H9 (cell line): ENCODE results near the gene PLEKHM1. TPM values are rescaled to one million over a fixed set of nuclear protein-coding genes. Genes with fewer than 3 reads are reported as not detected.
A peak's percentile ranks its signal among the peaks of the same experiment; 100 is the strongest.

Experiments used
- DNase-seq: peaks from one replicate; pipeline ENCODE4 v3.0.0-alpha.2; 2017
- H2AFZ ChIP-seq: one replicate; pipeline ENCODE4 v1.6.1; 2013; ENCODE audit warnings: mild to moderate bottlenecking, low read length, control low read depth, moderate library complexity
- H2AK5ac ChIP-seq: 2 replicates; pipeline ENCODE4 v1.6.1; 2013; ENCODE audit warnings: low read length, control low read depth, mixed read lengths; ENCODE audit not compliant: insufficient read length
- H2BK120ac ChIP-seq: one replicate; pipeline ENCODE4 v1.6.1; 2013; ENCODE audit warnings: low read depth, mild to moderate bottlenecking, low read length, control low read depth, inconsistent platforms; ENCODE audit not compliant: poor library complexity, severe bottlenecking
- H2BK12ac ChIP-seq: 2 replicates; pipeline ENCODE4 v1.6.1; 2013; ENCODE audit warnings: low read length, control low read depth, mixed read lengths, low read depth; ENCODE audit not compliant: insufficient read length
- H2BK15ac ChIP-seq: 2 replicates; pipeline ENCODE4 v1.6.1; 2013; ENCODE audit warnings: low read depth, low read length, control low read depth
- H2BK20ac ChIP-seq: one replicate; pipeline ENCODE4 v1.6.1; 2013; ENCODE audit warnings: low read depth, mild to moderate bottlenecking, low read length, control low read depth, inconsistent platforms; ENCODE audit not compliant: poor library complexity, severe bottlenecking
- H2BK5ac ChIP-seq: 2 replicates; pipeline ENCODE4 v1.6.1; 2013; ENCODE audit warnings: low read length, control low read depth, mixed read lengths; ENCODE audit not compliant: insufficient read length
- H3K14ac ChIP-seq: 2 replicates; pipeline ENCODE4 v1.6.1; 2013; ENCODE audit warnings: low read length, control low read depth; ENCODE audit not compliant: insufficient read depth
- H3K18ac ChIP-seq: 2 replicates; pipeline ENCODE4 v1.6.1; 2013; ENCODE audit warnings: low read depth, mild to moderate bottlenecking, mixed read lengths, low read length, control low read depth; ENCODE audit not compliant: insufficient read length
- H3K23ac ChIP-seq: 2 replicates; pipeline ENCODE4 v1.6.1; 2013; ENCODE audit warnings: low read length, control low read depth, mixed read lengths, low read depth; ENCODE audit not compliant: insufficient read length
- H3K23me2 ChIP-seq: 2 replicates; pipeline ENCODE4 v1.6.1; 2013; ENCODE audit warnings: low read depth, mild to moderate bottlenecking, mixed read lengths, low read length, control low read depth; ENCODE audit not compliant: insufficient read length, poor library complexity, severe bottlenecking
- H3K27ac ChIP-seq: 2 replicates; pipeline ENCODE4 v1.5.1; 2013; ENCODE audit warnings: low read length, control low read depth, mixed read lengths, low read depth; ENCODE audit not compliant: insufficient read length
- H3K27me3 ChIP-seq: 2 replicates; pipeline ENCODE4 v1.6.1; 2013; ENCODE audit warnings: low read length, control low read depth, inconsistent platforms; ENCODE audit not compliant: insufficient read depth
- H3K4ac ChIP-seq: 2 replicates; pipeline ENCODE4 v1.6.1; 2013; ENCODE audit warnings: low read depth, mild to moderate bottlenecking, control low read depth, inconsistent platforms, low read length, moderate library complexity
- H3K4me1 ChIP-seq: 2 replicates; pipeline ENCODE4 v1.6.1; 2013; ENCODE audit warnings: low read length, control low read depth, inconsistent platforms; ENCODE audit not compliant: insufficient read depth
- H3K4me2 ChIP-seq: 2 replicates; pipeline ENCODE4 v1.6.1; 2013; ENCODE audit warnings: low read length, control low read depth, mixed read lengths; ENCODE audit not compliant: insufficient read length, insufficient read depth
- H3K56ac ChIP-seq: 2 replicates; pipeline ENCODE4 v1.6.1; 2013; ENCODE audit warnings: low read depth, mild to moderate bottlenecking, mixed read lengths, low read length, control low read depth; ENCODE audit not compliant: insufficient read length
- H3K79me1 ChIP-seq: 2 replicates; pipeline ENCODE4 v1.6.1; 2013; ENCODE audit warnings: low read depth, mild to moderate bottlenecking, moderate library complexity, low read length, control low read depth, inconsistent platforms; ENCODE audit not compliant: insufficient read depth, poor library complexity, severe bottlenecking
- H3K79me2 ChIP-seq: 2 replicates; pipeline ENCODE4 v1.6.1; 2013; ENCODE audit warnings: low read length, control low read depth, inconsistent platforms; ENCODE audit not compliant: insufficient read depth
- H3K9ac ChIP-seq: 2 replicates; pipeline ENCODE4 v1.6.1; 2013; ENCODE audit warnings: low read length, control low read depth, mixed read lengths; ENCODE audit not compliant: insufficient read length; ENCODE audit errors: extremely low read depth
- H3K9me3 ChIP-seq: one replicate; pipeline ENCODE4 v1.6.1; 2013; ENCODE audit warnings: low read depth, low read length, inconsistent platforms; ENCODE audit not compliant: control insufficient read depth
- H3T11ph ChIP-seq: one replicate; pipeline ENCODE4 v1.6.1; 2013; ENCODE audit warnings: mild to moderate bottlenecking, low read length, control low read depth, inconsistent platforms
- H4K20me1 ChIP-seq: one replicate; pipeline ENCODE4 v1.6.1; 2013; ENCODE audit not compliant: control insufficient read depth, insufficient read length, insufficient read depth
- H4K5ac ChIP-seq: 2 replicates; pipeline ENCODE4 v1.6.1; 2013; ENCODE audit warnings: low read depth, mild to moderate bottlenecking, mixed read lengths, low read length, control low read depth; ENCODE audit not compliant: insufficient read length
- H4K8ac ChIP-seq: replicated peaks from 2 replicates; pipeline ENCODE4 v1.6.1; 2013; ENCODE audit warnings: low read length, control low read depth, mixed read lengths, low read depth; ENCODE audit not compliant: insufficient read length
- H4K91ac ChIP-seq: 2 replicates; pipeline ENCODE4 v1.6.1; 2013; ENCODE audit warnings: low read depth, mild to moderate bottlenecking, moderate library complexity, mixed read lengths, low read length, control low read depth; ENCODE audit not compliant: insufficient read length
- H3K27ac Mint-ChIP-seq, 3 experiments: 2 replicates in 2 of 3; 3 replicates in 1 of 3; pipeline ENCODE4 v1.8.0; 2020 to 2021; ENCODE audit warnings: mixed read lengths in 3 of 3, mild to moderate bottlenecking in 1 of 3, moderate library complexity in 1 of 3
- H3K27me3 Mint-ChIP-seq: 2 replicates; pipeline ENCODE4 v1.8.0; 2021; ENCODE audit warnings: low read depth, mild to moderate bottlenecking, moderate library complexity, mixed read lengths
- H3K36me3 Mint-ChIP-seq, 3 experiments: 2 replicates in 2 of 3; 3 replicates in 1 of 3; pipeline ENCODE4 v1.8.0; 2020 to 2021; ENCODE audit warnings: low read depth in 3 of 3, mixed read lengths in 3 of 3; ENCODE audit not compliant: insufficient read depth in 1 of 3
- H3K4me1 Mint-ChIP-seq, 2 experiments: 2 replicates each; pipeline ENCODE4 v1.8.0; 2020; ENCODE audit warnings: mixed read lengths in 2 of 2
- H3K4me3 Mint-ChIP-seq, 2 experiments: 2 replicates in 1 of 2; 3 replicates in 1 of 2; pipeline ENCODE4 v1.8.0; 2020 to 2021; ENCODE audit warnings: mild to moderate bottlenecking in 2 of 2, mixed read lengths in 2 of 2, moderate library complexity in 1 of 2
- H3K9me3 Mint-ChIP-seq, 2 experiments: 2 replicates in 1 of 2; 3 replicates in 1 of 2; pipeline ENCODE4 v1.8.0; 2020; ENCODE audit warnings: mild to moderate bottlenecking in 2 of 2, mixed read lengths in 2 of 2, moderate library complexity in 1 of 2
- WGBS: extraction: QIAGEN DNeasy Blood & Tissue Kit; methylation state at CpG from one replicate; pipeline ENCODE4 v1.1.7; 2013; ENCODE audit warnings: missing lambda C conversion rate, low lambda C conversion rate, mixed read lengths; ENCODE audit not compliant: insufficient read length; ENCODE audit errors: extremely low coverage; 5-methylcytosine and 5-hydroxymethylcytosine counted together
- total RNA-seq: library from RNA; stranded (reverse); gene quantifications from 2 replicates; pipeline ENCODE4 v1.2.1, GENCODE V29; 2021
- TF ChIP-seq, protein P1 (sequence below): fragments of 200-600 bp; sonication (generic); conservative IDR thresholded peaks from 3 replicates; pipeline ENCODE4 v1.8.0; 2021; ENCODE audit warnings: antibody characterized with exemption, mild to moderate bottlenecking

Gene PLEKHM1
- total RNA-seq, 1 experiment from 2014 or later: 20.7 TPM

DNA sequence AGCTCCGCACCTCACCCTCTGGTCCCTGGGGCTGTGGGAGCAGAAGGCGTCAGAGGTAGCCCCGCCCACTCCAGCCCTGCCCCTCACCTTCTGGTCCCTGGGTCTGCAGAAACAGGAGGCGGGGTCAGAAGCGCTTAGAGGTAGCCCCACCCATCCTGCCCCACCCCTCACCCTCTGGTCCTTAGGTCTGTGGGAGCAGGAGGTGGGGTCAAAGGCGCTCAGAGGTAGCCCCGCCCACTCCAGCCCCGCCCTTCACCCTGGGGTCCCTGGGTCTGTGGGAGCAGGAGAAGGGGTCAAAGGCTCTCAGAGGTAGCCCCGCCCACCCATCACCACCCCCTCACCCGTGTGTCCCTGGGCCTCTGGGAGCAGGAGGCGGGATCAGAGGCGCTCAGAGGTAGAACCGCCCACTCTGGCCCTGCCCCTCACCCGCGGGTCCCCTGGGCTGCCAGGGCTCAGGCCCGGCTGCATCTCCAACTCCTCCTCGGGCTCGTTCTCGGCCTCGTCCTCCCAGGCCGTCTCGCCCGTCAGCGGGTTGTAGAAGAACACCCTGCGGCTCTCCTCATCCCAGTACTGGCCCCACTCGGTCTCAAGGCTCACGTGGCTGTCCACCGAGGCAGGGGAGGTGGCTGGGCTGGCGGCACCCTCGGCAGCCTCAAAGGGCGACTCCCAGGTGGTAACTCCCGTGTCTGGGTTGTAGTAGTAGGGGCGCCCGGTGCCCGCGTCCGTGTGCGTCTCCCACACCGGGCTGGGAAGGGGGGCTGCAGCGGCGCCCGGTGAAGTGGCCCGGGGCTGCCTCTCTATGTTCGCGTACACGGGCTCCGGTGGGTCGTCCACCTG lies 85.1 kb downstream of the PLEKHM1 start:
- Histone ChIP-seq H4K91ac (no peak overlapping the region), H3K4me1 (peaks cover 3% of the 10 kb centered on the region; the same call in 1 of the 2 replicates), H3K79me2 (no peaks in the 10 kb centered on the region), H2AK5ac (no peak overlapping the region), H2BK120ac (no peak overlapping the region), H3T11ph (no peak overlapping the region), H2BK5ac (no peak overlapping the region), H3K23ac (no peak overlapping the region), H3K18ac (peak overlapping the region; percentile 82), H3K27me3 (no peaks in the 10 kb centered on the region), H3K4ac (no peak overlapping the region), H3K9me3 (no peaks in the 10 kb centered on the region), H3K4me2 (peak overlapping the region; percentile 80), H2BK20ac (no peak overlapping the region), H4K20me1 (peaks cover 3% of the 10 kb centered on the region), H3K23me2 (peaks cover 6% of the 10 kb centered on the region), H4K8ac (no peak overlapping the region), H2AFZ (no peak overlapping the region), H3K79me1 (no peaks in the 10 kb centered on the region), H2BK15ac (no peak overlapping the region; the same call in 1 of the 2 replicates), H3K27ac (no peak overlapping the region), H3K9ac (peak overlapping the region; percentile 47), H3K56ac (no peak overlapping the region), H3K14ac (peak overlapping the region; percentile 84), H4K5ac (no peak overlapping the region), H2BK12ac (no peak overlapping the region)
- TF ChIP-seq, protein P1, sequence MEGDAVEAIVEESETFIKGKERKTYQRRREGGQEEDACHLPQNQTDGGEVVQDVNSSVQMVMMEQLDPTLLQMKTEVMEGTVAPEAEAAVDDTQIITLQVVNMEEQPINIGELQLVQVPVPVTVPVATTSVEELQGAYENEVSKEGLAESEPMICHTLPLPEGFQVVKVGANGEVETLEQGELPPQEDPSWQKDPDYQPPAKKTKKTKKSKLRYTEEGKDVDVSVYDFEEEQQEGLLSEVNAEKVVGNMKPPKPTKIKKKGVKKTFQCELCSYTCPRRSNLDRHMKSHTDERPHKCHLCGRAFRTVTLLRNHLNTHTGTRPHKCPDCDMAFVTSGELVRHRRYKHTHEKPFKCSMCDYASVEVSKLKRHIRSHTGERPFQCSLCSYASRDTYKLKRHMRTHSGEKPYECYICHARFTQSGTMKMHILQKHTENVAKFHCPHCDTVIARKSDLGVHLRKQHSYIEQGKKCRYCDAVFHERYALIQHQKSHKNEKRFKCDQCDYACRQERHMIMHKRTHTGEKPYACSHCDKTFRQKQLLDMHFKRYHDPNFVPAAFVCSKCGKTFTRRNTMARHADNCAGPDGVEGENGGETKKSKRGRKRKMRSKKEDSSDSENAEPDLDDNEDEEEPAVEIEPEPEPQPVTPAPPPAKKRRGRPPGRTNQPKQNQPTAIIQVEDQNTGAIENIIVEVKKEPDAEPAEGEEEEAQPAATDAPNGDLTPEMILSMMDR: no peak
- peak overlapping the region in 1 of 3 experiments; percentile 82; a peak in 3 of 7 replicates for H3K27ac Mint-ChIP-seq
- H3K4me1 Mint-ChIP-seq: peaks cover 27 to 31% of the 10 kb centered on the region in 2 experiments
- H3K4me3 Mint-ChIP-seq: peak overlapping the region; percentile 52 to 67
- H3K36me3 Mint-ChIP-seq: peaks cover 0 to 8% (median 5%) of the 10 kb centered on the region in 3 experiments; a peak in 1 of 7 replicates
- WGBS: no CpG with 5 or more reads among the region's 48 CpGs
- H3K27me3 Mint-ChIP-seq: peaks cover 3% of the 10 kb centered on the region
- peak; percentile 100 for DNase-seq
- no peaks in the 10 kb centered on the region for H3K9me3 Mint-ChIP-seq
